Cardiac fibroblast (primary cell): Measurements from ENCODE around the gene TNNI3K.

Experiments
- DNase-seq, 2 donors: peaks; one replicate each; pipeline versions ENCODE4 v3.0.0 to v3.0.0-alpha.2; 2010; ENCODE audit warnings: low read depth in 2 of 2
- H3K4me3 ChIP-seq, 2 donors: replicated peaks in 1 of 2; 1 replicate in 1 of 2; 2 replicates in 1 of 2; pipeline ENCODE4 v1.5.1; 2011; ENCODE audit warnings: low read depth in 2 of 2, low read length in 2 of 2, mild to moderate bottlenecking in 2 of 2, moderate library complexity in 1 of 2
- TF ChIP-seq, protein P1 (sequence below): IDR thresholded peaks from one replicate; pipeline ENCODE4 v1.5.1; 2011; ENCODE audit warnings: low read depth, mild to moderate bottlenecking, low read length, inconsistent platforms

Gene TNNI3K

DNA sequence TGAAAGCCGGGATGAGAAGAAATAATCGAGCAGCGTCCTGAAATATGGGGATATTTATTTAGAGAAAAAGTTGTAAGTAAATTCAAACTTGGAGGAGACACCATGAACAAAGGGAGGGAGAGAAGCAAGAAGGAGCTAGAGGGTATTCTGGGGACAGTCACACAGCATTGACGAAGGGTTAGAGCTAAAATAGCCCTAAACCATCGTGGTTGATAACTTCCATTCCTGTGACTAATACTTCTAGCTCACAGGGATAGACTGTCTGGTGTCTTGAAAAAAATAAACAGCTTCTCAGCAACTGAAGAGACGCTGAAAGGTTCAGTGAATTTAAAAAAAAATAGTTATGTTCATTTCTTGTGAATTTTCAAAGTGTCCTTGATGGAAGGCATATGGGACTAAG lies 190.5 kb downstream of the TNNI3K start:
- TF ChIP-seq, protein P1, sequence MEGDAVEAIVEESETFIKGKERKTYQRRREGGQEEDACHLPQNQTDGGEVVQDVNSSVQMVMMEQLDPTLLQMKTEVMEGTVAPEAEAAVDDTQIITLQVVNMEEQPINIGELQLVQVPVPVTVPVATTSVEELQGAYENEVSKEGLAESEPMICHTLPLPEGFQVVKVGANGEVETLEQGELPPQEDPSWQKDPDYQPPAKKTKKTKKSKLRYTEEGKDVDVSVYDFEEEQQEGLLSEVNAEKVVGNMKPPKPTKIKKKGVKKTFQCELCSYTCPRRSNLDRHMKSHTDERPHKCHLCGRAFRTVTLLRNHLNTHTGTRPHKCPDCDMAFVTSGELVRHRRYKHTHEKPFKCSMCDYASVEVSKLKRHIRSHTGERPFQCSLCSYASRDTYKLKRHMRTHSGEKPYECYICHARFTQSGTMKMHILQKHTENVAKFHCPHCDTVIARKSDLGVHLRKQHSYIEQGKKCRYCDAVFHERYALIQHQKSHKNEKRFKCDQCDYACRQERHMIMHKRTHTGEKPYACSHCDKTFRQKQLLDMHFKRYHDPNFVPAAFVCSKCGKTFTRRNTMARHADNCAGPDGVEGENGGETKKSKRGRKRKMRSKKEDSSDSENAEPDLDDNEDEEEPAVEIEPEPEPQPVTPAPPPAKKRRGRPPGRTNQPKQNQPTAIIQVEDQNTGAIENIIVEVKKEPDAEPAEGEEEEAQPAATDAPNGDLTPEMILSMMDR, result no peak
- DNase-seq, result no peak
- no peak overlapping the region for H3K4me3 ChIP-seq

DNA sequence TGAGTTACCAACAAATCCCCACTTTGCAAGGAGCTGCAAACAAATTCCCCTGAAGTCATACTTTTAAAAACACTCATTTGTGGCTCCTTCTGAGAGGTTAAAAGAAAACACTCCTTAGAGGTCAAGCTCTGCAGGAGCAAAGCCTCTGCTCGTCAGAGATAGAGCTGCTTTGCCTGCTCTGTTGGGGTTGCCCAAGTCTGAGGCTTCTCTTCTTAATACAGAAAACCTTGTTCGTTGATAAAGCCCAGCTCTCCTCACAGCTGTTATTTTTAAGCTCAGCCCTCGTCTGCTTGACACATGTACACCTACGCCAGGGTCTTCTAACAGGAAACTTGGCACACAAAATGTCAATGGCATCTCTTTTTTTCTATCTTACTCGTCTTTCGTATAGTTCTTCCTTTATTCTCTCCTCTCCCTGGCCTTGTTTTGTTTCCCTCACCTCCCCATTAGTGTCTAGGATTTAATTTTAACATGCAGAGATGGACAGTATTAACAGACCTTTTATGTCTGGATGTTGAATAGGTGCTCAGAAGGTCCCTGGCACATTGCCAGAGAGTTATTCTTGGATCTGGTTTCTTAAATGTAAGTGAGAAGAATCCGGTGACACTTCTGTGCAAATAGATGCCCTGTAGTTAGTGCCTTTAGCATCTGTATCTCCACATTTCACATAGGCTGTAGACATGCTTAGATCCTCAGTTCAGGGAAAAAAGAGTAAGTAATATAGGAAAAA lies 191.2 kb downstream of the TNNI3K start:
- H3K4me3 ChIP-seq, result no peak overlapping the region
- no peak for DNase-seq
- TF ChIP-seq, protein P1, result no peak

DNA sequence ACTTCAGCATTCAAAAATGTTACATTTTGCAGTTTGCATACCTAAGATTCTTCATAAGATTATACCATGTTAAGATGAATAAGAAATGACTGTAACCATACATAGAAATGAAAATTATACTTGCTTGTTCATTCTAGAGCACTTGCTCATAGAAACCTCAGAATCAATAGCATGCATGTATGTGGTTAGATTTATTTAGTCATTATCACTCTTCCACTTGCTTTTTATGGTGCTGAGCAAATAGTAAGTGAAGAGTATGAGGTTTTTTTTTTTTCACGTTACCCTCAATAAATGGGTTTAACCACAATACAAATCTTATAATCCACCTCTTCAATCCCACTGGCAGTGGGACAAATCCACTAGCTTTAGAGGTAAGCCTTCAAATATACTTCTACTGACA lies 192.5 kb downstream of the TNNI3K start:
- H3K4me3 ChIP-seq, result no peak overlapping the region
- TF ChIP-seq, protein P1, result no peak
- no peak for DNase-seq

DNA sequence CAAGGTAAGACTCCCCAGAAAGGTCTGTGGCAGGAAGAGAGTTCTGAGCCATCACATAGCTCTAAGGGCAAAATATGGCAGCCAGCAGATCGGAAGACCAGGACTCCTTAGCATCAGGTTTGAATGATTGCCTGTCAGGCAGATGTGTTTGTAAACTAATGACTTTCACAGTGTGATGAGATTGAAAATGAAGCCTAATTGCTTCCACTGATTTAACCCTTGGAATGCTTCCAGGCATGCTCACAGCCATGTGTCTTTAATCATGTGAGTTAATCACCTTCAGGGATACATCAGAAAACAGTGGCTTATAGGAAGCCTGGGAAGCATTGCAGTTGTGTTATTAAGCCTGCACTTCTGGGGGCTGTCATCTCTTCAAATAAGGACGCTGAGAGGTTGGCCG lies 194.4 kb downstream of the TNNI3K start:
- TF ChIP-seq, protein P1, result no peak
- no peak overlapping the region for H3K4me3 ChIP-seq
- DNase-seq, result no peak

DNA sequence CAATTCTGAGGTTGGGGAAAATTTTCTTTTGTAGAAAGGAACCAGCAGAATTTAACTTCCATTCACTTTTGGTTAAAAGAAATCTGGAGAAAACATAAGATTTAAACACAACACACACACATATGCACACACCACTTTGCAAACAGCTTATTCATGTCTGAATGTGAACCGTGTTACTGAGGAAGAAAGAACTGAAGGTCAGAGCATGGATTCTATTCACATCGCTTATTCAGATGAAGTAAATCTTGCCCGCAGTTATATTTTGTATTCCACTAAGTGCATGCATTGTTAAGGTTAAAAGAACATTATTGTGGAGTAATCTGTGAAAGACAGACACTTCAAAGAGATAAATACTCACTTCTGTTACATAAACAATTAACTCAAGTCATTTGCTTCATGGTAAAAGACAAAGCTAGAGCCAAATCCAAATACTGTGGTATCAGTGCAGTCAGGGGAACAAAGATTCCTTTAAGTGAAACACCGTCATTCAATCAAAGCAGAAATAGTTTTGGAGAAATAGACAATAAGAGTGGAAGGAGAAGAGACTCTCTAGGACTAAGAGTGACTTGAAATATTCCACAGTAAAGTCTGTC lies 195.3 kb downstream of the TNNI3K start:
- H3K4me3 ChIP-seq, result no peak overlapping the region
- DNase-seq, result no peak
- TF ChIP-seq, protein P1, result no peak

DNA sequence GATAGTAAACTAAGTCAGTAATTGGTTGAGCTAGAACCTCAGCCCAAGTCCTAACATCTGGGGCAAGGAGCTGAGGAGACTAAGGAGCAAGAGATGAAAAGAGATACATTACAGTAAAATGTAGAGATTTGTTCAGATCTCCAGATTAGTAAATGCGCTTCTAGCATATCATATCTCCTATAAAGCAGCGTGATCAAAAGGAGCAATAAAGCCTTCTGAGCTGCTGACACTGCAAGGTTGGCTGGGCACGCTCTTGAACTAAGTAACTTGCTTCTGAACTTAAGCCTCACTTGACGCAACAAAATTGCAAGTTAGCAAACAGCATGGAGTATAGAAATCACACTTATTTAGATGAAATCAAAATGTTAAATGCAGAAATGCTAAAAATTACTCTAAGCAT lies 196.3 kb downstream of the TNNI3K start:
- no peak overlapping the region for H3K4me3 ChIP-seq
- TF ChIP-seq, protein P1, result no peak
- no peak for DNase-seq

DNA sequence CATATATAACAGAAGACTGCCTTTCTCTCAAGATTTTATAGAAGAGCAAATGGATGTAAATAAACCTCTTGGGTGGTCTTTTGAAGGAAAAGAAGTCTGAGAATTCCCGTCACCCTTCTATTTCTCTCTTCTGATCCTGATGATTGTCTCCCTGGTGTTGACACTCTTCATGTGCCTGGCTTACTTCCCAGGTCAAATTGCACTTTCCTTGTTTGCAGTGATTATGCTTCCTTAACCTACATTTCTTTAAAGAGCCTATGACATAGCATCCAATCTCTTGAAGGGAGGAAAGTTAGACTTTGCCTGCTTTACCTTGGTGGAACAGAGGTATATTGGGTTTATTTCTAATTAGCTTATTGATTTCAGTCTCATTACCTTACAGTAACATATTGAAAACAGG lies 197.1 kb downstream of the TNNI3K start:
- H3K4me3 ChIP-seq, result no peak overlapping the region
- TF ChIP-seq, protein P1, result no peak
- no peak for DNase-seq
